PFSK-1 (cell line): ENCODE data around the gene TLR9.

ENCODE experiments used
- FOXP2 ChIP-seq: optimal IDR thresholded peaks from 2 replicates; pipeline ENCODE3; 2011; ENCODE audit warnings: borderline replicate concordance, control low read depth, inconsistent platforms; ENCODE audit not compliant: insufficient read depth; ENCODE audit errors: extremely low read length, extremely low read depth
- POLR2AphosphoS5 ChIP-seq: IDR thresholded peaks from 2 replicates; pipeline ENCODE4 v1.6.1; 2012; ENCODE audit warnings: low read depth, mild to moderate bottlenecking, control low read depth, low read length, moderate library complexity
- REST ChIP-seq, 2 experiments: IDR thresholded peaks; 2 replicates each; pipeline versions ENCODE4 v1.6.1 to v1.8.0; 2011 to 2012; ENCODE audit warnings: low read depth in 2 of 2, low read length in 2 of 2, control low read depth in 1 of 2, inconsistent platforms in 1 of 2, mild to moderate bottlenecking in 1 of 2, moderate library complexity in 1 of 2; ENCODE audit not compliant: insufficient read depth in 1 of 2
- SIN3A ChIP-seq: IDR thresholded peaks from 2 replicates; pipeline ENCODE4 v1.6.1; 2012; ENCODE audit warnings: mild to moderate bottlenecking, low read length, moderate library complexity, borderline replicate concordance; ENCODE audit not compliant: insufficient read depth
- TAF1 ChIP-seq: IDR thresholded peaks from 2 replicates; pipeline ENCODE4 v1.6.1; 2012; ENCODE audit warnings: low read length, control low read depth, borderline replicate concordance; ENCODE audit not compliant: insufficient read depth

Gene TLR9

DNA sequence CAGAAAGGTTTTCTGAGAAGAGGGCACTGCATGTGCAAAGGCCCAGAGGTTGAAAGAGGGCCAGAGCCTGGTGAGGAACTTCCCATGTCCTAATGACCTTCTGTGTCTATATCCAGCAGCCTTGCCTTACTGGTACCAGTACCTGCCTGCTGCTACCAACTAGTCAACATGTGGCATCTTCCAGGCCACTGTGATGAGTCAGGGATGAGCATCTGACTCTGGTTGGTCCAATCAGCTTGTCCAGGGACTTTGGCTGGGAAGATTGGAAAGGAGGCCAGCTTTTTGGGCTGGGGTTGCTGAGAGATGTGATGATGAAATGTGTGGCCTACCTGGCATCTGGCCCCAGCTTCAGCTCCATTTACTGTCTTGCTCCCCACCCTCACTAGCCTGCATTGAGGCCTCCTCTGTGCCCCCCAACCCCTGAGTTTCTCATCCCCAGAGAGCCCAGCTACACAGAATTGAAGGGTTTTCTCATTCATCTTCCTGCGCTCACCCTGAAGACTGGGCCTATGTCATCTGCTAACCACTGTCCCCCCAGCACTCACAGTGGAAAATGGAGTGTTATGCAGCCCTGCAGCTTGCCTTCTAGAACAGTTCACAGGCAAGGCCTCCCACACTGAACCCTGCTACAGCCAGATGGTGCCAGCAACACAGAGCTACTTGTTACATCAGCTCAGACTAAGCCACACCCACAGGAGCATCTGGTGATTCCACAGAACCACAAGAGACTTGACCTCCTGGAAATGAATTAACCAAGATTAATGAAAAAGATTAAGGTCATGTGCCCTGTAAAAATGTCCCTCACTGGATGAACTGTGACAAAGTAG is 14.8 kb upstream of the TLR9 start:
- TF ChIP-seq POLR2AphosphoS5 (peak; percentile 46), REST (IDR thresholded peaks at IDR 0.05; ENCODE audit: insufficient read depth in 1 of 2, low read depth in 2 of 2, low read length in 2 of 2) (no peak)

DNA sequence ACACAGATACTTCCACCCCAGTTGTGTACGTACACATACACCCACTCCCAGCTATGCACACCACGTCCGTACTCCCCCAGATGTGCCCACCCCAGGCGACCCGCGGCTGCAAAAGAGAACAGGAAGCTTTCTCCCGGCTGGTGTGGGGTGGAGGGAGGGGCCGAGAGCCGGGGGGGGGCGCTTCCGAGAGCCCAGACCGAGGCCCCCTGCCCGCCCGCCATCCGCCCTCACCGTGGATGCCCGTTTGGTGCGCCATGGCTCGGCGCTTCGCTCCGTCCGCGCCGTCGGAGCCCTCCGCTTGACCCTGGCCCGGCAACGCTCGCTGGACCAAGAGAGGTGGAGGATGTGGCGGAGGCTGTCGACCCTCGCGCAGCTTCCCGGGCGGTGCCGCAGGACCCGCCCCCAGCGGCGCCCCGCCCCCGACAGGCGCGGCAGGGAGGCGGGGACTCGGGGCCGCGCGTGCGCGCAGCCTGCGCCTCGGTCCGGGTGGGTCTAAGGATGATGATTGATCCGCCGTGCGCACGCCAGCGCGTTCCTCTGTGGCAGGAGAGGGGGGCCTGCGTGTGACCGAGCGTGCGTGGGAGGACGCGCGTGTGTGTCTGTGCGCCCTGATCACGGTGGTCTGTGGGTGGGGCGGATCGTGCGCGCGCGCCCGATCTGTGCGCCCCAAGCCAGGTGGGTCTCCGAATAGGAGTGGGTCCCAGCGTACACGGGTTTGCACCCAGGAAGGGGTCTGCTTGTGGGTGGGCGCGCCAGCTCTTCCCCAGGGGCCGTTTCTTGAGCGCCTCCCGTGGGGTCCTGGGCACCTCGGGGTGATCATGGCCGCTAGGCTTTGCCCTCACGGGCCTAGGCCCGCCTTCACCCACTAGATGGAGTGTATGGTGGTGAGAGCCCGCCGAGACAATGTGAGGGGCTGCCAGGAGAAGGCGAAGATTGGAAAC is 13.6 kb upstream of the TLR9 start, which contains the start of gene TWF2:
TSS of gene TWF2 (minus strand) at position 398 of the 941 bp plus-strand sequence. CDS start at position 256, 142 bp downstream.
- peak; percentile 72 for TF ChIP-seq POLR2AphosphoS5
- TF ChIP-seq REST (IDR thresholded peaks at IDR 0.05; ENCODE audit: insufficient read depth in 1 of 2, low read depth in 2 of 2, low read length in 2 of 2) = no peak
- 0 out of 2 replicates have a peak, but pooled peaks have one; percentile 45 for TF ChIP-seq SIN3A

DNA sequence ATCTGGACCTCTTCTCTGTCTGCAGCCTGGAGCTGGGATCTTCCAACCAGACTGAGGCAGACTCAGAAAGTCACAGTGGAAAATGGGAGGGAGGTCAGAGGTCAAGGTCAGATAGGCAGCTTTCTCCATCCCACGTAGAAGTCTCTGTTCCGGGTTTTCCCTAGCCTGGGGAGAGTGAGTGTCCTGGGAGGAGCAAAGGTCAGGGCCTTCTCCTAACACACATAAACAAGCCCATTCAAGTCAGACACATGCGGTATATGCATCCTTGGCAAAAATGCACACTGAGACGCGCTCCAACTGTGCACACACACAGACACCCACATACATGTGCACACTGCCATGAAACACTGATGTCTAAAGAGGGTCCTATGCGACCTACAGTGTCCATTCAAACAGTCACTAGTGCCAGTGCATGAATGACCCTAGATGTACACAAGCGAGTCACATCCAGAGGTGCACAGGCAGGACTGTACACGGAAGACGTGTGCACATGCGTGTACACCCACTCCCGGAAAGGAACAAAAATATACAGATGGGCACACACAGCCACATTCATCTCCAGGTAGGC is 12.8 kb upstream of the TLR9 start:
- no peak for TF ChIP-seq REST (IDR thresholded peaks at IDR 0.05; ENCODE audit: insufficient read depth in 1 of 2, low read depth in 2 of 2, low read length in 2 of 2)
- no peak for TF ChIP-seq TAF1
- no peak for TF ChIP-seq SIN3A
- TF ChIP-seq POLR2AphosphoS5 = no peak
- no peak for TF ChIP-seq FOXP2

GRCh38 chr3:52237657-52238172 is 12.3 kb upstream of the TLR9 start:
- TF ChIP-seq POLR2AphosphoS5 (no peak), FOXP2 (no peak), SIN3A (no peak), REST (IDR thresholded peaks at IDR 0.05; ENCODE audit: insufficient read depth in 1 of 2, low read depth in 2 of 2, low read length in 2 of 2) (no peak), TAF1 (no peak)
